Gastrocnemius medialis (tissue), 4 donors: ENCODE measurements around the gene PRR14L. TPM values are rescaled to one million over a fixed set of nuclear protein-coding genes. Genes with fewer than 3 reads are reported as not detected.
"Not testable (repeated sequence)": the region's sequence is repeated elsewhere in the genome, so short reads cannot be mapped to it uniquely, and the experiment has no call there.

Source experiments
- ATAC-seq, 2 donors: fragments of 150-250 bp; one replicate each; pipeline ENCODE4 v1.9.1; 2016
- DNase-seq, 2 donors: peaks; one replicate each; pipeline ENCODE4 v3.0.0-alpha.2; 2019
- H3K27ac ChIP-seq, 4 donors: fragments of 200-600 bp; sonication (generic); 1 replicate in 1 of 4; 2 replicates in 3 of 4; pipeline ENCODE4 v1.5.1; 2016 to 2018; ENCODE audit warnings: mild to moderate bottlenecking in 2 of 4, moderate library complexity in 1 of 4
- H3K27me3 ChIP-seq, 3 donors: fragments of 200-600 bp; sonication (generic) in 2 of 3; 1 replicate in 1 of 3; 2 replicates in 2 of 3; pipeline versions ENCODE4 v1.5.1 to v1.6.0; 2016 to 2019; ENCODE audit warnings: mild to moderate bottlenecking in 1 of 3, moderate library complexity in 1 of 3
- H3K36me3 ChIP-seq, 2 donors: fragments of 200-600 bp; sonication (generic) in 1 of 2; one replicate each; pipeline ENCODE4 v1.5.1; 2017 to 2018
- H3K4me1 ChIP-seq, 2 donors: fragments of 200-600 bp; sonication (generic) in 1 of 2; one replicate each; pipeline ENCODE4 v1.5.1; 2016 to 2017; ENCODE audit warnings: mild to moderate bottlenecking in 2 of 2
- H3K4me3 ChIP-seq, 4 donors: fragments of 200-600 bp; sonication (generic) in 3 of 4; 1 replicate in 1 of 4; 2 replicates in 3 of 4; pipeline ENCODE4 v1.5.1; 2016 to 2019; ENCODE audit warnings: mild to moderate bottlenecking in 2 of 4
- H3K9me3 ChIP-seq, 3 donors: fragments of 200-600 bp; sonication (generic) in 2 of 3; 1 replicate in 1 of 3; 2 replicates in 2 of 3; pipeline ENCODE4 v1.5.1; 2016 to 2019
- CTCF ChIP-seq, 5 experiments: fragments of 450-650 bp in 3 of 5; fragments of 200-600 bp in 2 of 5; sonication (generic) in 2 of 5; IDR thresholded peaks in 4 of 5; conservative IDR thresholded peaks in 1 of 5; 1 replicate in 4 of 5; 2 replicates in 1 of 5; pipeline ENCODE4 v1.5.1; 2016 to 2019; ENCODE audit warnings: antibody characterized with exemption in 5 of 5, mild to moderate bottlenecking in 3 of 5, moderate library complexity in 3 of 5
- POLR2A ChIP-seq, 2 donors: fragments of 450-650 bp; IDR thresholded peaks; one replicate each; pipeline ENCODE4 v1.6.1; 2017; ENCODE audit warnings: antibody characterized with exemption in 2 of 2, mild to moderate bottlenecking in 2 of 2, moderate library complexity in 2 of 2
- in situ Hi-C, 4 donors: fragments of 200-750 bp; cut with MboI; loops; one replicate each; pipeline versions ENCODE4 v1.15.0 to v1.8.0; 2017; ENCODE audit warnings: low sequenced_read_pairs in 4 of 4
- intact Hi-C: fragments of 100-400 bp; cut with DNase I; formaldehyde crosslinking; loops from one replicate; pipeline ENCODE4 v1.15.1; 2023; ENCODE audit warnings: low total_unique reads
- total RNA-seq, 4 donors: library from RNA; depleted of rRNA; stranded (reverse); fragments of >200 nt; gene quantifications; one replicate each; pipeline versions ENCODE4 v1.1.0 to v1.2.3, GENCODE V29; 2016

PRR14L gene
- total RNA-seq, 4 donors from 2014 or later, result 6.5 to 8.4 (median 7.1) TPM

GRCh38 chr22:31723723-31724122 is 26.2 kb downstream of the PRR14L start:
- Histone ChIP-seq H3K4me3 (no peak overlapping the region), H3K27me3 (no peaks in the 10 kb centered on the region), H3K9me3 (no peaks in the 10 kb centered on the region), H3K36me3 (peaks cover 0 to 48% of the 10 kb centered on the region in 2 donors), H3K27ac (no peak overlapping the region), H3K4me1 (peaks cover 5% of the 10 kb centered on the region in 2 donors)
- no peak for ATAC-seq
- intact Hi-C loops, result no loop called here
- in situ Hi-C loops, result no loop called here
- no peak for TF ChIP-seq CTCF (IDR thresholded peaks at IDR 0.05 in 4 of 5, conservative IDR thresholded peaks at IDR 0.05 in 1 of 5)
- TF ChIP-seq POLR2A (IDR thresholded peaks at IDR 0.05), result no peak
- DNase-seq, result no peak

GRCh38 chr22:31719850-31720471 is 30.0 kb downstream of the PRR14L start:
- H3K36me3 ChIP-seq, result peaks cover 4 to 68% of the 10 kb centered on the region in 2 donors
- no peak overlapping the region for H3K27ac ChIP-seq
- H3K27me3 ChIP-seq, result no peaks in the 10 kb centered on the region
- no peak overlapping the region for H3K4me3 ChIP-seq
- no peak for TF ChIP-seq POLR2A (IDR thresholded peaks at IDR 0.05)
- TF ChIP-seq CTCF (IDR thresholded peaks at IDR 0.05 in 4 of 5, conservative IDR thresholded peaks at IDR 0.05 in 1 of 5), result no peak
- in situ Hi-C loops, result no loop called here
- DNase-seq (no peak), ATAC-seq (no peak)
- H3K4me1 ChIP-seq, result no peaks in the 10 kb centered on the region
- no peaks in the 10 kb centered on the region for H3K9me3 ChIP-seq
- intact Hi-C loops, result no loop called here

GRCh38 chr22:31715147-31715778 is 34.7 kb downstream of the PRR14L start:
- H3K27me3 ChIP-seq, result no peaks in the 10 kb centered on the region
- H3K9me3 ChIP-seq, result no peaks in the 10 kb centered on the region
- H3K27ac ChIP-seq, result no peak overlapping the region
- TF ChIP-seq CTCF (IDR thresholded peaks at IDR 0.05 in 4 of 5, conservative IDR thresholded peaks at IDR 0.05 in 1 of 5), result no peak
- no peak for TF ChIP-seq POLR2A (IDR thresholded peaks at IDR 0.05)
- H3K4me1 ChIP-seq, result no peaks in the 10 kb centered on the region
- in situ Hi-C loops, result no loop called here
- no peak overlapping the region for H3K4me3 ChIP-seq
- DNase-seq (no peak), ATAC-seq (no peak)
- H3K36me3 ChIP-seq, result peaks cover 4 to 66% of the 10 kb centered on the region in 2 donors
- intact Hi-C loops, result no loop called here

- H3K36me3 ChIP-seq, result peaks cover 0 to 45% of the 10 kb centered on the region in 2 donors
- H3K4me3 ChIP-seq, H3K27ac ChIP-seq, in situ Hi-C loops, H3K9me3 ChIP-seq, H3K27me3 ChIP-seq, intact Hi-C loops, DNase-seq, ATAC-seq, H3K4me1 ChIP-seq: not testable (repeated sequence)
Measured at GRCh38 chr22:31711226-31711625, 38.7 kb downstream of the PRR14L start.

- Histone ChIP-seq H3K4me1 (peaks cover 0 to 6% of the 10 kb centered on the region in 2 donors), H3K27me3 (no peaks in the 10 kb centered on the region), H3K4me3 (no peak overlapping the region), H3K9me3 (no peaks in the 10 kb centered on the region), H3K27ac (no peak overlapping the region), H3K36me3 (peaks cover 0 to 35% of the 10 kb centered on the region in 2 donors)
- TF ChIP-seq CTCF (IDR thresholded peaks at IDR 0.05 in 4 of 5, conservative IDR thresholded peaks at IDR 0.05 in 1 of 5) (no peak), POLR2A (IDR thresholded peaks at IDR 0.05) (no peak)
- in situ Hi-C loops (no loop called here), intact Hi-C loops (no loop called here)
- DNase-seq, result no peak
- no peak for ATAC-seq
Measured at GRCh38 chr22:31707519-31707918, 42.4 kb downstream of the PRR14L start.
